H1 (cell line): ENCODE results near the gene PLS3. TPM values are rescaled to one million over a fixed set of nuclear protein-coding genes. Genes with fewer than 3 reads are reported as not detected.

Source experiments
- CTCF ChIA-PET: fragments of 300-600 bp; sonication (Branson Sonifier 250); formaldehyde crosslinking; loops from one replicate; lab custom pipeline; 2021; ENCODE audit not compliant: partially characterized antibody; lab: Charles Lee
- POLR2A ChIA-PET: fragments of 300-600 bp; sonication (Branson Sonifier 250); formaldehyde crosslinking; loops from one replicate; lab custom pipeline; 2021; ENCODE audit warnings: inconsistent platforms; ENCODE audit not compliant: partially characterized antibody; lab: Charles Lee
- DNase-seq, 2 experiments: peaks; one replicate each; pipeline versions ENCODE4 v3.0.0 to v3.0.0-alpha.2; 2010 to 2022; ENCODE audit warnings: low spot score in 2 of 2, low read depth in 1 of 2, mixed read lengths in 1 of 2
- FAIRE-seq: peaks from 2 replicates; lab custom pipeline; 2011; peaks lifted over from hg19 to GRCh38; lab: Jason Lieb, UNC
- H2AFZ ChIP-seq: 2 replicates; pipeline ENCODE4 v1.8.1; 2012; ENCODE audit warnings: low read length, inconsistent platforms
- H2AK5ac ChIP-seq: 2 replicates; pipeline ENCODE4 v1.6.1; 2013; ENCODE audit warnings: low read depth, low read length
- H2BK120ac ChIP-seq: replicated peaks from 2 replicates; pipeline ENCODE3; 2013; ENCODE audit warnings: low read depth, low read length, inconsistent platforms
- H2BK12ac ChIP-seq: 2 replicates; pipeline ENCODE4 v1.6.1; 2013; ENCODE audit warnings: low read depth, low read length
- H2BK15ac ChIP-seq: 2 replicates; pipeline ENCODE4 v1.6.1; 2013; ENCODE audit warnings: low read length
- H2BK20ac ChIP-seq: 2 replicates; pipeline ENCODE4 v1.6.1; 2013; ENCODE audit warnings: low read length
- H2BK5ac ChIP-seq: 2 replicates; pipeline ENCODE4 v1.6.1; 2013; ENCODE audit warnings: low read depth, low read length
- H3K14ac ChIP-seq: 2 replicates; pipeline ENCODE4 v1.6.1; 2013; ENCODE audit warnings: inconsistent platforms; ENCODE audit not compliant: insufficient read length
- H3K18ac ChIP-seq: 2 replicates; pipeline ENCODE4 v1.6.1; 2013; ENCODE audit warnings: low read length; ENCODE audit errors: extremely low read depth
- H3K23ac ChIP-seq: 2 replicates; pipeline ENCODE4 v1.6.1; 2013; ENCODE audit warnings: inconsistent platforms; ENCODE audit not compliant: insufficient read length
- H3K23me2 ChIP-seq: 2 replicates; pipeline ENCODE4 v1.6.1; 2013; ENCODE audit warnings: low read depth, low read length
- H3K27ac ChIP-seq: 2 replicates; pipeline ENCODE4 v1.6.1; 2011; ENCODE audit warnings: low read depth, low read length, inconsistent platforms
- H3K27me3 ChIP-seq, 4 experiments: replicated peaks in 1 of 4; 1 replicate in 1 of 4; 2 replicates in 3 of 4; pipeline versions ENCODE4 v1.6.1 to v1.8.1; 2011 to 2013; ENCODE audit warnings: low read length in 3 of 4, mild to moderate bottlenecking in 3 of 4, inconsistent platforms in 2 of 4, mixed read lengths in 2 of 4, moderate library complexity in 1 of 4; ENCODE audit not compliant: control insufficient read depth in 3 of 4, insufficient read depth in 3 of 4; ENCODE audit errors: extremely low read depth in 1 of 4
- H3K36me3 ChIP-seq, 4 experiments: 2 replicates each; pipeline versions ENCODE4 v1.6.1 to v1.8.1; 2011 to 2013; ENCODE audit warnings: mild to moderate bottlenecking in 4 of 4, low read length in 3 of 4, moderate library complexity in 2 of 4, control low read depth in 1 of 4, inconsistent platforms in 1 of 4; ENCODE audit not compliant: insufficient read depth in 4 of 4, control insufficient read depth in 2 of 4
- H3K4ac ChIP-seq: replicated peaks from 2 replicates; pipeline ENCODE3; 2013; ENCODE audit warnings: low read length, low read depth, mixed read lengths, inconsistent platforms; ENCODE audit not compliant: insufficient read length
- H3K4me1 ChIP-seq, 4 experiments: replicated peaks in 1 of 4; 1 replicate in 1 of 4; 2 replicates in 3 of 4; pipeline versions ENCODE4 v1.6.1 to v1.8.1; 2011 to 2013; ENCODE audit warnings: low read length in 3 of 4, inconsistent platforms in 2 of 4, mixed read lengths in 1 of 4; ENCODE audit not compliant: insufficient read depth in 4 of 4, control insufficient read depth in 3 of 4
- H3K4me2 ChIP-seq, 2 experiments: 2 replicates each; pipeline versions ENCODE4 v1.6.1 to v1.8.1; 2011 to 2013; ENCODE audit warnings: low read depth in 2 of 2, low read length in 2 of 2, control low read depth in 1 of 2, inconsistent platforms in 1 of 2, mild to moderate bottlenecking in 1 of 2; ENCODE audit not compliant: insufficient read depth in 1 of 2
- H3K4me3 ChIP-seq, 4 experiments: fragments of 200-600, 300-600 bp in 1 of 4; sonication (generic), shearing (Covaris generic), sonication (Bioruptor Twin) in 1 of 4; 2 replicates each; pipeline versions ENCODE4 v1.5.1 to v1.8.1; 2011 to 2016; ENCODE audit warnings: low read length in 4 of 4, low read depth in 3 of 4, control low read depth in 2 of 4, inconsistent platforms in 2 of 4, mild to moderate bottlenecking in 2 of 4, mixed read lengths in 1 of 4, moderate library complexity in 1 of 4; ENCODE audit not compliant: insufficient read depth in 2 of 4; ENCODE audit errors: extremely low read depth in 1 of 4
- H3K56ac ChIP-seq: replicated peaks from 2 replicates; pipeline ENCODE3; 2013; ENCODE audit warnings: low read depth, mild to moderate bottlenecking, mixed read lengths, low read length, inconsistent platforms; ENCODE audit not compliant: insufficient read length
- H3K79me1 ChIP-seq: 2 replicates; pipeline ENCODE4 v1.6.1; 2013; ENCODE audit warnings: low read depth, low read length, control low read depth
- H3K79me2 ChIP-seq, 2 experiments: 2 replicates each; pipeline versions ENCODE4 v1.6.1 to v1.8.1; 2012 to 2013; ENCODE audit warnings: low read length in 2 of 2, mild to moderate bottlenecking in 2 of 2, inconsistent platforms in 1 of 2; ENCODE audit not compliant: insufficient read depth in 2 of 2, control insufficient read depth in 1 of 2
- H3K9ac ChIP-seq, 4 experiments: replicated peaks in 1 of 4; 1 replicate in 1 of 4; 2 replicates in 3 of 4; pipeline versions ENCODE4 v1.6.1 to v1.8.1; 2011 to 2013; ENCODE audit warnings: low read depth in 3 of 4, low read length in 3 of 4, control low read depth in 2 of 4, mild to moderate bottlenecking in 2 of 4, moderate library complexity in 2 of 4, inconsistent platforms in 1 of 4; ENCODE audit errors: extremely low read depth in 1 of 4
- H3K9me3 ChIP-seq, 2 experiments: 2 replicates each; pipeline versions ENCODE4 v1.6.1 to v1.8.1; 2012 to 2013; ENCODE audit warnings: mild to moderate bottlenecking in 2 of 2, moderate library complexity in 2 of 2, control low read depth in 1 of 2, inconsistent platforms in 1 of 2, low read depth in 1 of 2, low read length in 1 of 2, mixed read lengths in 1 of 2; ENCODE audit not compliant: insufficient read depth in 2 of 2
- H4K20me1 ChIP-seq, 2 experiments: replicated peaks in 1 of 2; 2 replicates each; pipeline versions ENCODE3 to v1.8.1; 2011 to 2013; ENCODE audit warnings: inconsistent platforms in 2 of 2, low read length in 2 of 2, mild to moderate bottlenecking in 1 of 2; ENCODE audit not compliant: insufficient read depth in 2 of 2, control insufficient read depth in 1 of 2
- H4K5ac ChIP-seq: 2 replicates; pipeline ENCODE4 v1.6.1; 2013; ENCODE audit warnings: low read length, low read depth, mixed read lengths, inconsistent platforms; ENCODE audit not compliant: insufficient read length
- H4K8ac ChIP-seq: 2 replicates; pipeline ENCODE4 v1.8.0; 2013; ENCODE audit warnings: mild to moderate bottlenecking, moderate library complexity, low read length, inconsistent platforms; ENCODE audit not compliant: insufficient read depth; ENCODE audit errors: extremely low read depth
- H4K91ac ChIP-seq: replicated peaks from 2 replicates; pipeline ENCODE3; 2013; ENCODE audit warnings: low read length, mixed read lengths, inconsistent platforms; ENCODE audit not compliant: insufficient read length
- BCL11A ChIP-seq, 2 experiments: IDR thresholded peaks; one replicate each; pipeline ENCODE4 v1.6.1; 2011; ENCODE audit warnings: low read depth in 2 of 2, low read length in 2 of 2, mild to moderate bottlenecking in 2 of 2
- NANOG ChIP-seq: IDR thresholded peaks from 2 replicates; pipeline ENCODE4 v1.6.1; 2011; ENCODE audit warnings: low read length, low read depth, mild to moderate bottlenecking, inconsistent platforms; ENCODE audit not compliant: insufficient read depth, poor library complexity, severe bottlenecking
- RAD21 ChIP-seq, 2 experiments: IDR thresholded peaks in 1 of 2; conservative IDR thresholded peaks in 1 of 2; 2 replicates each; pipeline ENCODE4 v1.6.1; 2011; ENCODE audit warnings: low read depth in 2 of 2, low read length in 2 of 2, improper control_type of control experiment in 1 of 2, inconsistent platforms in 1 of 2, mild to moderate bottlenecking in 1 of 2, moderate library complexity in 1 of 2
- SRF ChIP-seq: IDR thresholded peaks from 2 replicates; pipeline ENCODE4 v1.6.1; 2011; ENCODE audit warnings: mild to moderate bottlenecking, low read depth, low read length, moderate library complexity
- TCF12 ChIP-seq: IDR thresholded peaks from 2 replicates; pipeline ENCODE4 v1.6.1; 2011; ENCODE audit warnings: low read depth, mild to moderate bottlenecking, low read length
- YY1 ChIP-seq: IDR thresholded peaks from 2 replicates; pipeline ENCODE4 v1.6.1; 2011; ENCODE audit warnings: low read depth, mild to moderate bottlenecking, low read length
- WGBS, 2 experiments: shearing (Covaris generic) in 1 of 2; methylation state at CpG; one replicate each; pipeline versions ENCODE4 v1.1.6 to v1.1.7; 2013 to 2015; ENCODE audit warnings: low lambda C conversion rate in 2 of 2, mixed read lengths in 2 of 2, inconsistent platforms in 1 of 2, low coverage in 1 of 2, missing lambda C conversion rate in 1 of 2; ENCODE audit not compliant: insufficient replicate concordance in 2 of 2, insufficient coverage in 1 of 2, insufficient read length in 1 of 2; ENCODE audit errors: extremely low coverage in 1 of 2, missing lambda C conversion rate in 1 of 2; 5-methylcytosine and 5-hydroxymethylcytosine counted together
- polyA plus RNA-seq, 7 experiments: library from polyadenylated mRNA; depleted of rRNA in 3 of 7; stranded (reverse) in 5 of 7; unstranded in 2 of 7; fragments of >200 nt in 5 of 7; fragments of 200-250 nt in 2 of 7; gene quantifications; 1 replicate in 5 of 7; 2 replicates in 1 of 7; 4 replicates in 1 of 7; pipeline versions ENCODE4 v1.2.1 to v1.2.3, GENCODE V29; 2011 to 2013; ENCODE audit warnings: missing spikeins in 2 of 7, mixed read lengths in 2 of 7
- total RNA-seq: library from RNA; stranded (reverse); fragmentation: NEBNext Ultra II Directional; extraction: Animal tissue kit (Norgen Biotek cat#: 25700); gene quantifications from 2 replicates; pipeline ENCODE4 v1.2.1, GENCODE V29; 2021

PLS3 gene
- total and polyA plus RNA-seq, 2 of the 8 experiments (the other 6 are each of a cell fraction or from before 2014, with no cell fraction given), result 107 to 185 TPM

DNA sequence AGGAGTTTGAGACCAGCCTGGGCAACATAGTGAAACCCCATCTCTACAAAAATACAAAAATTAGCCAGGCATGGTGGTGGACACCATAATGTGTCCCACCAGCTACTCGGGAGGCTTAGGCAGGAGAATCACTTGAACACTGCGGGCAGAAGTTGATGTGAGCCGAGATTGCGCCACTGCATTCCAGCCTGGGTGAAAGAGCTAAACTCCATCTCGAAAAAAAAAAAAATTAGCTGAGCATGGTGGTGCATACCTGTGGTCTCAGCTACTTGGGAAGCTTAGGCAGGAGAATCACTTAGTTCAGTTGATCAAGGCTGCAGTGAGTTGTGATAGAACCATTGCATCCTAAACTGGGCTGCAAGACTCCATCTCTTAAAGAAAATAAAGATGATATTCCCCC is 91.2 kb downstream of the PLS3 start:
- no peak overlapping the region for H2BK5ac ChIP-seq
- POLR2A ChIA-PET, result interaction anchor here (0.6 to 1.2 kb wide), 3 partner anchors 27 to 35 kb away, joined by 3 to 4 read pairs (median 4); no protein-coding TSS in a partner anchor
- no peak overlapping the region for H2BK20ac ChIP-seq
- no peak overlapping the region for H3K23ac ChIP-seq
- H4K91ac ChIP-seq, result no peak overlapping the region
- no peak overlapping the region for H2AFZ ChIP-seq
- no peak overlapping the region for H3K27ac ChIP-seq
- H2BK12ac ChIP-seq, result no peak overlapping the region
- H3K4me3 ChIP-seq, result no peak overlapping the region
- H3K56ac ChIP-seq, result no peak overlapping the region
- no peaks in the 10 kb centered on the region for H3K79me1 ChIP-seq
- no peaks in the 10 kb centered on the region for H3K23me2 ChIP-seq
- H3K14ac ChIP-seq, result no peak overlapping the region
- H2BK120ac ChIP-seq, result no peak overlapping the region
- H4K5ac ChIP-seq, result no peak overlapping the region
- CTCF ChIA-PET, result interaction anchor here (1.0 to 2.7 kb wide), 11 partner anchors 9 to 288 kb away, joined by 3 to 17 read pairs (median 6); no protein-coding TSS in a partner anchor
- H3K79me2 ChIP-seq, result no peaks in the 10 kb centered on the region
- no peak overlapping the region for H4K8ac ChIP-seq
- no peak overlapping the region for H3K4ac ChIP-seq
- no peaks in the 10 kb centered on the region for H4K20me1 ChIP-seq
- H3K9me3 ChIP-seq, result no peaks in the 10 kb centered on the region
- peaks cover 0 to 12% (median 4%) of the 10 kb centered on the region in 4 experiments; a peak in 5 of 7 replicates for H3K4me1 ChIP-seq
- H3K36me3 ChIP-seq, result peaks cover 0 to 44% (median 7%) of the 10 kb centered on the region in 4 experiments; a peak in 4 of 8 replicates
- H2BK15ac ChIP-seq, result no peak overlapping the region
- H3K4me2 ChIP-seq, result no peak overlapping the region
- WGBS, 2 experiments, result 80% methylated on average over 5 of the region's 5 CpGs; no CpG with 5 or more reads in 1 of the 2 experiments
- DNase-seq (no peak), FAIRE-seq (no peak)
- TF ChIP-seq YY1 (no peak), BCL11A (IDR thresholded peaks at IDR 0.05; ENCODE audit: low read depth in 2 of 2, low read length in 2 of 2) (no peak), SRF (no peak), TCF12 (no peak), RAD21 (IDR thresholded peaks at IDR 0.05 in 1 of 2, conservative IDR thresholded peaks at IDR 0.05 in 1 of 2; ENCODE audit: low read depth in 2 of 2, low read length in 2 of 2) (no peak), NANOG (no peak)
- no peak overlapping the region for H3K9ac ChIP-seq
- H3K18ac ChIP-seq, result no peak overlapping the region; the same call in 1 of the 2 replicates
- H2AK5ac ChIP-seq, result no peak overlapping the region
- H3K27me3 ChIP-seq, result no peaks in the 10 kb centered on the region
